SK-N-SH (cell line): Measurements from ENCODE around the gene RBBP7. TPM values are rescaled to one million over a fixed set of nuclear protein-coding genes. Genes with fewer than 3 reads are reported as not detected.

Experiments used
- CTCF ChIA-PET: fragments of 300-600, 350-600 bp; formaldehyde crosslinking; extraction: SDS; loops from one replicate; lab custom pipeline; 2021; lab: Yijun Ruan, JAX
- POLR2A ChIA-PET: fragments of 350-600 bp; sonication (Branson Sonifier 250); formaldehyde crosslinking; extraction: SDS; loops from one replicate; lab custom pipeline; 2020; ENCODE audit warnings: antibody characterized with exemption, inconsistent platforms; lab: Yijun Ruan, JAX
- DNase-seq: peaks from one replicate; pipeline ENCODE4 v3.0.0; 2012
- H2AFZ ChIP-seq: fragments of 200-600 bp; sonication (generic); 2 replicates; pipeline ENCODE4 v1.8.1; 2016; ENCODE audit warnings: antibody characterized with exemption, mild to moderate bottlenecking, low read depth
- H3F3A ChIP-seq: fragments of 200-600 bp; sonication (generic); replicated peaks from 2 replicates; pipeline ENCODE3; 2016; ENCODE audit warnings: antibody characterized with exemption, mild to moderate bottlenecking; ENCODE audit not compliant: insufficient read depth
- H3K27ac ChIP-seq, 2 experiments: fragments of 200-500 bp in 1 of 2; fragments of 200-600 bp in 1 of 2; sonication (Bioruptor generic) in 1 of 2; sonication (generic), shearing (Covaris generic) in 1 of 2; 2 replicates each; pipeline versions ENCODE4 v1.5.1 to v1.6.1; 2014 to 2016; ENCODE audit warnings: low read depth in 2 of 2, inconsistent platforms in 1 of 2, low read length in 1 of 2, mild to moderate bottlenecking in 1 of 2, mixed read lengths in 1 of 2
- H3K27me3 ChIP-seq: fragments of 200-600 bp; sonication (generic), shearing (Covaris generic); 2 replicates; pipeline ENCODE4 v1.6.1; 2016; ENCODE audit warnings: mixed run types; ENCODE audit not compliant: insufficient read depth
- H3K36me3 ChIP-seq, 2 experiments: fragments of 200-500 bp in 1 of 2; fragments of 200-600 bp in 1 of 2; sonication (Bioruptor generic) in 1 of 2; sonication (generic) in 1 of 2; replicated peaks in 1 of 2; 2 replicates each; pipeline versions ENCODE3 to v1.5.1; 2014 to 2016; ENCODE audit warnings: low read length in 1 of 2, mild to moderate bottlenecking in 1 of 2; ENCODE audit not compliant: insufficient read depth in 2 of 2, control insufficient read depth in 1 of 2
- H3K4me1 ChIP-seq, 2 experiments: fragments of 200-500 bp in 1 of 2; fragments of 200-600 bp in 1 of 2; sonication (Bioruptor generic) in 1 of 2; sonication (generic), shearing (Covaris generic) in 1 of 2; 2 replicates each; pipeline versions ENCODE4 v1.5.1 to v1.6.1; 2014 to 2016; ENCODE audit warnings: low read depth in 1 of 2, low read length in 1 of 2, mixed run types in 1 of 2; ENCODE audit not compliant: insufficient read depth in 2 of 2, control insufficient read depth in 1 of 2
- H3K4me2 ChIP-seq: fragments of 200-600 bp; sonication (generic), shearing (Covaris generic); 2 replicates; pipeline ENCODE4 v1.6.1; 2017; ENCODE audit warnings: mixed run types
- H3K4me3 ChIP-seq, 2 experiments: fragments of 200-500 bp in 1 of 2; fragments of 200-600 bp in 1 of 2; sonication (Bioruptor generic) in 1 of 2; sonication (generic), shearing (Covaris generic) in 1 of 2; 2 replicates each; pipeline versions ENCODE4 v1.5.1 to v1.8.1; 2014 to 2016; ENCODE audit warnings: low read depth in 2 of 2, inconsistent platforms in 1 of 2, low read length in 1 of 2, mild to moderate bottlenecking in 1 of 2, mixed read lengths in 1 of 2, moderate library complexity in 1 of 2
- H3K79me2 ChIP-seq: fragments of 200-600 bp; sonication (generic); 2 replicates; pipeline ENCODE4 v1.8.1; 2017; ENCODE audit warnings: mild to moderate bottlenecking; ENCODE audit not compliant: insufficient read depth
- H3K9ac ChIP-seq: fragments of 200-600 bp; sonication (generic); 2 replicates; pipeline ENCODE4 v1.6.1; 2017; ENCODE audit warnings: mixed run types
- H3K9me2 ChIP-seq: fragments of 200-600 bp; sonication (generic); 2 replicates; pipeline ENCODE4 v1.6.1; 2017; ENCODE audit warnings: mixed run types
- H3K9me3 ChIP-seq: fragments of 200-600 bp; sonication (generic); 2 replicates; pipeline ENCODE4 v1.6.1; 2017; ENCODE audit warnings: mixed run types, mild to moderate bottlenecking, moderate library complexity
- H4K20me1 ChIP-seq: fragments of 200-600 bp; sonication (generic); 2 replicates; pipeline ENCODE4 v1.6.1; 2017; ENCODE audit warnings: mild to moderate bottlenecking, mixed run types; ENCODE audit not compliant: insufficient read depth
- ELF1 ChIP-seq: IDR thresholded peaks from 2 replicates; pipeline ENCODE4 v1.4.0; 2012
- EP300 ChIP-seq, 2 experiments: IDR thresholded peaks; 2 replicates each; pipeline versions ENCODE4 v1.4.0 to v1.6.1; 2012; ENCODE audit warnings: borderline replicate concordance in 1 of 2, low read depth in 1 of 2, low read length in 1 of 2
- NRF1 ChIP-seq: IDR thresholded peaks from 2 replicates; pipeline ENCODE4 v1.6.1; 2012; ENCODE audit warnings: low read depth, mild to moderate bottlenecking, low read length
- RCOR1 ChIP-seq: fragments of 150-350 bp; IDR thresholded peaks from 2 replicates; pipeline ENCODE4 v1.6.1; 2017; ENCODE audit warnings: antibody characterized with exemption, low read length
- RXRA ChIP-seq: IDR thresholded peaks from 2 replicates; pipeline ENCODE4 v1.4.0; 2012; ENCODE audit warnings: low read depth, mild to moderate bottlenecking, borderline replicate concordance
- SMC3 ChIP-seq: IDR thresholded peaks from 2 replicates; pipeline ENCODE4 v1.6.1; 2012; ENCODE audit warnings: low read depth, low read length, improper control_type of control experiment
- YY1 ChIP-seq: IDR thresholded peaks from 2 replicates; pipeline ENCODE4 v1.4.0; 2012; ENCODE audit warnings: low read depth, mild to moderate bottlenecking
- WGBS: methylation state at CpG from one replicate; pipeline ENCODE4 v1.1.6; 2017; ENCODE audit warnings: low lambda C conversion rate; 5-methylcytosine and 5-hydroxymethylcytosine counted together
- polyA plus RNA-seq, 3 experiments: library from polyadenylated mRNA; depleted of rRNA; stranded (reverse); fragments of >200 nt; gene quantifications; 2 replicates each; pipeline ENCODE4 v1.2.3, GENCODE V29; 2012
- TF ChIP-seq, protein P1 (sequence below): fragments of 200-600 bp; sonication (generic); IDR thresholded peaks from 2 replicates; pipeline ENCODE4 v1.6.1; 2017; ENCODE audit warnings: antibody characterized with exemption, mild to moderate bottlenecking, moderate library complexity
- TF ChIP-seq, protein P2 (sequence below): IDR thresholded peaks from 2 replicates; pipeline ENCODE4; 2012

RBBP7 gene
- polyA plus RNA-seq, 1 of the 3 experiments (the other 2 are of a cell fraction): 172 TPM

DNA sequence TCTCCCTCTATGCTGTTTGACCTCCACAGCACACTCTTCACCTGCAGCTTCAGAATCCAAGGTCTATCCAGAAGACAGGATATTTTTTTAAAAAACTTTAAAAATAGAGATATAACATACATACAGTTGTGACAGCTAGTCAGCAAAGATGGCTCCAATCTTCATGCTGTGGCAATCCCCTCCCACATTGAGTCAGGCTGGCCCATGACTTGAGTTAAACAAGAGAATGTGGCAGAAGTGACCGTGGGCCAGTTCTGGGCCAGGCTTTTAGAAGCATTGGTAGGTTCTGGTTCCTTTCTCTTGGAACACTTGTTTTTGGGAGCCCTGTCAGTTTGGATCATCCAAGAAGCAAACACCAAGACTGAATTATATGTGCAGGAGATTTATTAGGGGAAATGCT, 40.2 kb upstream of the RBBP7 start:
- no peak overlapping the region for H3K4me3 ChIP-seq
- H3K4me1 ChIP-seq: no peaks in the 10 kb centered on the region; a peak in 1 of 4 replicates
- no peaks in the 10 kb centered on the region for H3F3A ChIP-seq
- no peaks in the 10 kb centered on the region for H3K79me2 ChIP-seq
- H3K4me2 ChIP-seq: no peak overlapping the region
- no peak overlapping the region for H3K27ac ChIP-seq
- 64% methylated on average over 1 of the region's 1 CpG for WGBS
- ChIA-PET CTCF (interaction anchor here (1.2 kb wide), 1 partner anchor 18 kb away, joined by 4 read pairs; no protein-coding TSS in a partner anchor), POLR2A (no interaction called here)
- H3K9me3 ChIP-seq: no peaks in the 10 kb centered on the region
- no peak for DNase-seq
- H4K20me1 ChIP-seq: no peaks in the 10 kb centered on the region
- H3K36me3 ChIP-seq: no peaks in the 10 kb centered on the region
- H3K27me3 ChIP-seq: no peaks in the 10 kb centered on the region; the same call in 1 of the 2 replicates
- TF ChIP-seq, protein P1, sequence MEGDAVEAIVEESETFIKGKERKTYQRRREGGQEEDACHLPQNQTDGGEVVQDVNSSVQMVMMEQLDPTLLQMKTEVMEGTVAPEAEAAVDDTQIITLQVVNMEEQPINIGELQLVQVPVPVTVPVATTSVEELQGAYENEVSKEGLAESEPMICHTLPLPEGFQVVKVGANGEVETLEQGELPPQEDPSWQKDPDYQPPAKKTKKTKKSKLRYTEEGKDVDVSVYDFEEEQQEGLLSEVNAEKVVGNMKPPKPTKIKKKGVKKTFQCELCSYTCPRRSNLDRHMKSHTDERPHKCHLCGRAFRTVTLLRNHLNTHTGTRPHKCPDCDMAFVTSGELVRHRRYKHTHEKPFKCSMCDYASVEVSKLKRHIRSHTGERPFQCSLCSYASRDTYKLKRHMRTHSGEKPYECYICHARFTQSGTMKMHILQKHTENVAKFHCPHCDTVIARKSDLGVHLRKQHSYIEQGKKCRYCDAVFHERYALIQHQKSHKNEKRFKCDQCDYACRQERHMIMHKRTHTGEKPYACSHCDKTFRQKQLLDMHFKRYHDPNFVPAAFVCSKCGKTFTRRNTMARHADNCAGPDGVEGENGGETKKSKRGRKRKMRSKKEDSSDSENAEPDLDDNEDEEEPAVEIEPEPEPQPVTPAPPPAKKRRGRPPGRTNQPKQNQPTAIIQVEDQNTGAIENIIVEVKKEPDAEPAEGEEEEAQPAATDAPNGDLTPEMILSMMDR: no peak
- TF ChIP-seq RCOR1: no peak
- no peak for TF ChIP-seq NRF1
- no peak for TF ChIP-seq RXRA
- TF ChIP-seq, protein P2, sequence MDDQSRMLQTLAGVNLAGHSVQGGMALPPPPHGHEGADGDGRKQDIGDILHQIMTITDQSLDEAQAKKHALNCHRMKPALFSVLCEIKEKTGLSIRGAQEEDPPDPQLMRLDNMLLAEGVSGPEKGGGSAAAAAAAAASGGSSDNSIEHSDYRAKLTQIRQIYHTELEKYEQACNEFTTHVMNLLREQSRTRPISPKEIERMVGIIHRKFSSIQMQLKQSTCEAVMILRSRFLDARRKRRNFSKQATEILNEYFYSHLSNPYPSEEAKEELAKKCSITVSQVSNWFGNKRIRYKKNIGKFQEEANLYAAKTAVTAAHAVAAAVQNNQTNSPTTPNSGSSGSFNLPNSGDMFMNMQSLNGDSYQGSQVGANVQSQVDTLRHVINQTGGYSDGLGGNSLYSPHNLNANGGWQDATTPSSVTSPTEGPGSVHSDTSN: no peak
- TF ChIP-seq, all 33 proteins: peak for 0
- H3K9me2 ChIP-seq: no peaks in the 10 kb centered on the region
- no peak overlapping the region for H3K9ac ChIP-seq
- H2AFZ ChIP-seq: no peak overlapping the region

DNA sequence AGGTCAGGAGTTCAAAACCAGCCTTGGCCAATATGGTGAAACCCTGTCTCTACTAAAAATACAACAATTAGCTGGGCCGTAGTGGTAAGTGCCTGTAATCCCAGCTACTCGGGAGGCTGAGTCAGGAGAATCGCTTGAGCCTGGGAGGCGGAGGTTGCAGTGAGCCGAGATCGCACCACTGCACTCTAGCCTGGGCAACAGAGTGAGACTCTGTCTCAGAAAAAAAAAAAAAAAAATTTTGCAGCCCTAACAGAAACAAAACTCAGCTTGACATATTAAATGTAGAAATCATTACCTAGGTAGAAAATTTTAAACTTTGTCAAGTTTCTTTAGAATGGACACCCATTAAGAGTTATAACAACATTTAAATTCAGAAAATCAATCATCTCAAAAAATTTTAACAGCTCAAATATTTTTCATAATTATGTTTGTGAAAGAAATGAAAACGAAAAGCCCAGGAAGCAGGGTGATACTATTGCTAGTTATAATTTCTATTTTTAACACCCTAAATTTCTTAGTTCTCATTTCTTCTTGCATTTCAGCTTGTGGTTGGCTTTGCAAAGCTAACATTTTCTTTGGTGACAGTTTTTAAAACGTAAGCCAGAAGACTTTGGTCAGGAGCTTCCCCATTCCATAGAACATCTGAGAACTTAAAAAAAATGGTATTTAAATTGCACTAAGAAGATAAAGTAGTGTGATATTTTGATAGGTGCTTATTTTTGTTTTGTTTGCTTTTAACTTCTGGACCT, 33.3 kb upstream of the RBBP7 start:
- no peak overlapping the region for H2AFZ ChIP-seq
- no peak for TF ChIP-seq YY1
- no peak for TF ChIP-seq SMC3
- TF ChIP-seq ELF1: no peak
- TF ChIP-seq EP300 (IDR thresholded peaks at IDR 0.05; ENCODE audit: borderline replicate concordance in 1 of 2, low read depth in 1 of 2, low read length in 1 of 2): no peak
- H3K27me3 ChIP-seq: peaks cover 15% of the 10 kb centered on the region; the same call in 1 of the 2 replicates
- no peaks in the 10 kb centered on the region for H3K9me2 ChIP-seq
- H3K4me2 ChIP-seq: no peak overlapping the region
- no peaks in the 10 kb centered on the region for H3K9me3 ChIP-seq
- H3F3A ChIP-seq: no peaks in the 10 kb centered on the region
- H3K27ac ChIP-seq: no peak overlapping the region
- no peak for DNase-seq
- H3K9ac ChIP-seq: no peak overlapping the region
- POLR2A ChIA-PET: no interaction called here
- no peaks in the 10 kb centered on the region for H4K20me1 ChIP-seq
- CTCF ChIA-PET: interaction anchor here (3.4 kb wide), 1 partner anchor 11 kb away, joined by 13 read pairs; no protein-coding TSS in a partner anchor
- no peaks in the 10 kb centered on the region for H3K4me1 ChIP-seq
- H3K36me3 ChIP-seq: no peaks in the 10 kb centered on the region
- 25% methylated on average over 8 of the region's 8 CpGs for WGBS
- no peaks in the 10 kb centered on the region for H3K79me2 ChIP-seq
- H3K4me3 ChIP-seq: no peak overlapping the region
